ENCODE results near the gene LPAR2.

LPAR2 gene

GRCh38 chr19:19630426-19630825 is 2.4 kb upstream of the LPAR2 start:
- no peak for TF ChIP-seq CTCF (IDR thresholded peaks at IDR 0.05; ENCODE audit: low read length, missing control alignments)
- DNase-seq (ENCODE audit: low read depth) = no peak
- no peak overlapping the region for H3K4me3 ChIP-seq (replicated peaks; ENCODE audit: low read depth, low read length)

DNA sequence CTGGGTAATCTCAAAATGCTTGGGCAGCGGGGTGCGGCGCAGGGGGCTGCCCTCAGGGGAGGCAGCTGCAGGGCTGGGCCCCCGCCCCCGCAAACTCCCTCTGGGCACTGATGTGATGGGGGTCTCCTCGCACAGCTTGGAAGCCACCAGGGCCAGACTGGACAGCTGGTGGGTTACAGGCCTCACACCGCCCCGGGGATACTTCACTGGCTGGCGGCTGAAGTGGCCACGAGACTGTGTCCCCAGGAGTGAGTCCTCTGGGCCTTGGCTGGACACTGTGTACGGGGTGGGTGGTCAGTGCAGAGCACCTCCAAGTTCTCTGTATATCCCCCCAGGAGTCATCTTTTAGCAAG is 2.0 kb upstream of the LPAR2 start:
- H3K4me3 ChIP-seq (replicated peaks; ENCODE audit: low read depth, low read length) = no peak overlapping the region
- DNase-seq (ENCODE audit: low read depth) = no peak
- TF ChIP-seq CTCF (IDR thresholded peaks at IDR 0.05; ENCODE audit: low read length, missing control alignments) = no peak

DNA sequence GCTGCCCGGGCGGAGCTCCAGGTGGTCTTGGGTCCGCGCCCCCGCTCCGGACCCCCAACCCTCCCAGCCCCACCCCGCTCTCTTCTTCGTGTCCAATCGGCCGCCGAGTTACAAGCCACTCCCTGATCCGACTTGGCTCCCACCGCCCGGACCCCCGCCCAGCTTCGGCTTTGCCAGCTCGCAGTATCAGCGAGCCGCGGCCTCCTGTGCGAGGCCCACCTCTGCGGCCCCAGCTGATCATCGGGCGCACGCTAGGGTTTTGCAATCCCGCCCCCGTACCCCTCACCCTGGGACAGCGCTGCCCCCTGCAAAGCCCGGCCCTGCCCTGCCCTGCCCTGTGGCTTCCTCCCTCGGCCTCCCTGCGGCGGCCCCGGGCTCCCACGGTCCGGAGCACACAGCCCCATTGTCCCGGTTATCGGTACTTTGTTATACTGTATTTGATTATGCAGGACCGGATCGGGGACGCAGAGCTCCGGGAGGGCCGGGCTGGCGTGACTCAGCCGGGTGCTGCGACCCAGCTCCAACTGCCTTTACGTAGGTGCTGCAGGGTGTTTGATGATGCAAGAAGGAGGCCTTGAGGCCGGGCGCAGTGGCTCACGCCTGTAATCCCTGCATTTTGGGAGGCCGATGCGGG is 598 bp upstream of the LPAR2 start:
- TF ChIP-seq CTCF (IDR thresholded peaks at IDR 0.05; ENCODE audit: low read length, missing control alignments) = no peak
- peak; percentile 76 for DNase-seq (ENCODE audit: low read depth)
- peak overlapping the region; percentile 40 for H3K4me3 ChIP-seq (replicated peaks; ENCODE audit: low read depth, low read length)

- TF ChIP-seq CTCF (IDR thresholded peaks at IDR 0.05; ENCODE audit: low read length, missing control alignments) = no peak
- DNase-seq (ENCODE audit: low read depth) = no peak
- H3K4me3 ChIP-seq (replicated peaks; ENCODE audit: low read depth, low read length) = no peak overlapping the region
Observed at GRCh38 chr19:19626516-19627472, 1.2 kb downstream of the LPAR2 start.

DNA sequence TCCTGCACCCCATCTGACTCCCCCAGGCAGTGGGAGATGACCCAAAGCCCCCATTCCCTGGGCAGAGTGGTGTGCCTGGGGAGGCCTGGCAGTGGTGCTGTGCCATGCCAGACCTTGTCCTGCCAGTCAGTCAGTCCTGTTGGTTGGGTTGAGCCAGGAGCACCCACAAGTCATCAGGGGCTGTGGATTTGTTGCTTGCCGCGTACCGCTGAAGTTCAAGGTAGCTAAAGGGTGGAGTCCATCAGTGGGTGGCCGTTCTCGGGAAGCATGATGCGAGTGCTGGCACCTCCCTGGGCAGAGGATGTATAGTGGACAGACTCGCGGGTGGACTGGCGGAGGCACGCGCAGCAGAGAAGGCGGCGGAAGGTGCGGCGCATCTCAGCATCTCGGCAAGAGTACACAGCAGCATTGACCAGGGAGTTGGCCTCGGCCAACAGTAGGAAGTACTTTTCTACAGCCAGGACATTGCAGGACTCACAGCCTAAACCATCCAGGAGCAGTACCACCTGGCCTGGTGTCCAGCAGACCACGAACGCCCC is 3.9 kb downstream of the LPAR2 start:
- no peak for TF ChIP-seq CTCF (IDR thresholded peaks at IDR 0.05; ENCODE audit: low read length, missing control alignments)
- no peak for DNase-seq (ENCODE audit: low read depth)
- H3K4me3 ChIP-seq (replicated peaks; ENCODE audit: low read depth, low read length) = no peak overlapping the region

DNA sequence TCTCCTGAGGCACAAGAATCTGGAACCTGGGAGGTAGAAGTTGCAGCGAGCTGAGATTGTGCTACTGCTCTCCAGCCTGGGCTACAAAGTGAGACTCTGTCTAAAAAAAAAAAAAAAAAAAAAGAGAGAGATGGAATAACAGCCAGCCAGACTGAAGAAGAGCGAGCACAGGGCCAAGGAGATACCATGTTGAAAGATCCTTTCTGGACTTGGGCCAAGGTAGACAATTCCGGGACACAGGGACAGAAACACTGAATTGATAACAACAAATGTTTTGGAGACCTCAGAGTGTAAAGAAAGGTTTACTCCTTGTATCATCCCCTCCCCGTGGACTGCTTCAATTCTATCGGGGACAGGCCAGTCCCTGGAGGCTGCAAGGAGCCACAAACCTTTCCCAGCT is 4.6 kb downstream of the LPAR2 start:
- no peak for DNase-seq (ENCODE audit: low read depth)
- H3K4me3 ChIP-seq (replicated peaks; ENCODE audit: low read depth, low read length) = no peak overlapping the region
- TF ChIP-seq CTCF (IDR thresholded peaks at IDR 0.05; ENCODE audit: low read length, missing control alignments) = no peak

Data from fibroblast of pulmonary artery (primary cell).